T-helper 1 cell (primary cell): ENCODE data around the gene TRABD2B.

ENCODE experiments used
- DNase-seq, 5 donors: peaks; one replicate each; pipeline ENCODE4 v3.0.0-alpha.2; 2012 to 2020

Gene TRABD2B

DNA sequence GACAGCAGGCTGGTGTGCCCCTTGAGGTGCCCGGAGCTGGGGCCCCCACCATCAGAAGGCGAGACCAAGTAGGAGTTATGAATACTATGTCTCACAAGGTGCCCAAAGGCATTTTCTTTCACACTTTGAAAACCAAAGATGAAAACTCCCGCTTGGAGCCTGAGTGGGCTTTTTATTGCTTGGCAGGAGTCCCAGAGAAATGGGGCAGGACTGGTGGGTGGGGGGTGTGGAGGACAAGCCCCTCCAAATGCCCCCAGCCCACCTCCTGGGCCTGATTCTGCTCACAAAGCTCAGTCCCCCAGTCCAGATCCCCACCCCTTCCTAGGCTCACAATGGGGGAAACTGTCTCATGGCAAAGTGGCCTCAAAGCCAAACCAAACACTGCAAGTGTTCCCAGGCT, 227.9 kb downstream of the TRABD2B start:
- DNase-seq, result no peak

- no peak for DNase-seq
Observed at GRCh38 chr1:47767741-47768100, 229.5 kb downstream of the TRABD2B start.

DNA sequence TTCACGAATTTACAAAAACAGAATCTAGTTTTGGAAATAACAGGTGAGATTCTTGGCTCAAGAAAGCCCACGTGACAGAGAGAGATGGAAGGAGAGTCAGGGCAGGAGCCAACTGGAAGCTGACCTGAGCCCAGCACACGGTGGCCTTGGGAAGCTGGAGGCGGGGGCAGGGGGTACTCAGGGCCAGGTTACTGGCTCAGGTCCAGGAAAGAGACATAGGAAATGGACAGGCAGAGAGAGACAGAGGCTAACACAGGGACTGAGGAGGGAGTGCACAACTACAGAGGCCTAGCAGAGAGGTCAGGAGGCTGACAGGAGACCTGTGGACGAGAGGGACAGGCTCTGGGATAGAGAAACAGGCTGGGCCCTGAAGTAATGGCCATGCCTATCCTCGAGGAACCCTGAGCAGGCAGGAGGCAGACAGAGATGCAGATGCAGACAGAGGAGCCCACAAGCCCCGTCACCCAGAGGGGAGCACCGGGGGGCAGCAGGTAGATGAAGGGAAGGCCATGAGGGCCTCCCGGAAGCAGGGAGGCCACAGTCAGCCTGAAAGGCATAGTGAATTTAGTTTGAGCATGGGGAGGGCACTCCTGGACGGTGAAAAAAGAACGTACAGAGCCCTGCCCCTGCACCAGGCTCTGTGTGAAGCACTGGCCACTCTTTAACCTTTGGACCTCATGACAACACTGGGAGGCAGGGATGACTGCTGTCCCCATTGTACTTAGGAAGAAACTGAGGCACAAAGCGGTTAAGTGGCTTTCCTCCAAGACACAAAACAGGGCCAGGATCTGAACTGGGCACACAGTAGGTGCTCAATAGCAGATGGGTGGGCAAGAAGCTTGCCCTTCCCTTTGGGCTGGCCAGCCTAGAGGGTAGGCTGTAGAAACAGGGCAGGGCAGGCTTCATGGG, 230.1 kb downstream of the TRABD2B start:
- no peak for DNase-seq

DNA sequence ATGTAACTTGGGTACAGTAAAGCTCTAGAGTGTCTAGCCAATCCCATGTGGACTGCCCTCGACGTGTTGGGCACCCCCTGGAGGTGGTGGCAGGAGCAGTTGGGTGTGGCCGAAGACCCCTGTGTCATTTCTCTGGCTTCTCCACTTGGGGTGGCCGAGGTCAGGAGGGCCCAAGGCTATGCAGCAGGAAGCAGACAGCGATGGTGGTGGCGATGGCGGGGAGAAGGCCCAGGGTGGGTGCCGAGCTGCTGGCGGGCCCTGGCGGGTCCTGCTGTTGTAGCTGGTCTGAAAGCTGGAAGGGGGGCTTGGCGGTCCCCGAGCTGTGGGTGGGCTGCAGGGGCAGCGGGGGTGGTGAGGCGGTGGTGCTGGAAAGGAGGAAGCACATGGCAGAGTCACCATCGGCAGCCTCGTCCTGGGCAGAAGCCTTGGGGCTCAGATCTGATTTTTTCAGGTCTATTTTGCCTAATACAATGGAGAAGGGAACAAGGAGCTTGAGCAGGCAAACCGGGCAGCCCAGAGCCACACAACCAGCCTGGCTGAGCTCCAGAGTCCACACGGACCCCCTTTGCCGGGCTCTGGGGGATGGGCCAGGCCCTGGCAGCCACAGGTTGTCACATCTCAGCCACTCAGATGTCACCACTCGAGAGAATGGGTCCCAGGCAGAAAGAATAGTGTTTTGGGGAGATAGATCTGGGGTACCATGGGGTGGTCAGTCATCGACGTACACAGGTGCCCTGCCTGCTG, 231.3 kb downstream of the TRABD2B start:
- no peak for DNase-seq

GRCh38 chr1:47765236-47765635, 231.9 kb downstream of the TRABD2B start:
- no peak for DNase-seq

- DNase-seq, result no peak
Observed at GRCh38 chr1:47764461-47765046, 232.6 kb downstream of the TRABD2B start.

- DNase-seq, result no peak
Observed at GRCh38 chr1:47763591-47764171, 233.5 kb downstream of the TRABD2B start.

DNA sequence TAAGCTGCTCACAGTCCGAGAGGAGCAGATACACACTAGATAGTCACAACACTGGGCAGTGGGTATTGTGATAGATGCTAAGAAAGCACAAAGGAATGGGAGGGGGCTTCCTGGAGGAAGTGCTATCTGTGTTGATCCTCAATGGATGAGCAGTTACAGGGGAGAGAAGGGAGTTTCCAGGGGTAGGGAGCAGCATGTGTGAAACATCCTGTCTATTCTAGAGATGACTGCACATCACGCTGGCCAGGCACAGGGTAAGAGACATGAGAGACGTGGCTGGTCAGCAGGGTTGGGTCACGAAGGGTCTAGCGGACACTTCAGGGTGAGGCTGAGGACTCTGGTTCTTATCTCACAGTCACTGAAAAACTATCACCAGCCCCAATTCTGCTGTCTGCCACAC, 235.2 kb downstream of the TRABD2B start:
- no peak for DNase-seq

GRCh38 chr1:47761201-47761930, 235.8 kb downstream of the TRABD2B start:
- DNase-seq, result no peak

- DNase-seq, result no peak
Observed at GRCh38 chr1:47759936-47760629, 237.1 kb downstream of the TRABD2B start.

DNA sequence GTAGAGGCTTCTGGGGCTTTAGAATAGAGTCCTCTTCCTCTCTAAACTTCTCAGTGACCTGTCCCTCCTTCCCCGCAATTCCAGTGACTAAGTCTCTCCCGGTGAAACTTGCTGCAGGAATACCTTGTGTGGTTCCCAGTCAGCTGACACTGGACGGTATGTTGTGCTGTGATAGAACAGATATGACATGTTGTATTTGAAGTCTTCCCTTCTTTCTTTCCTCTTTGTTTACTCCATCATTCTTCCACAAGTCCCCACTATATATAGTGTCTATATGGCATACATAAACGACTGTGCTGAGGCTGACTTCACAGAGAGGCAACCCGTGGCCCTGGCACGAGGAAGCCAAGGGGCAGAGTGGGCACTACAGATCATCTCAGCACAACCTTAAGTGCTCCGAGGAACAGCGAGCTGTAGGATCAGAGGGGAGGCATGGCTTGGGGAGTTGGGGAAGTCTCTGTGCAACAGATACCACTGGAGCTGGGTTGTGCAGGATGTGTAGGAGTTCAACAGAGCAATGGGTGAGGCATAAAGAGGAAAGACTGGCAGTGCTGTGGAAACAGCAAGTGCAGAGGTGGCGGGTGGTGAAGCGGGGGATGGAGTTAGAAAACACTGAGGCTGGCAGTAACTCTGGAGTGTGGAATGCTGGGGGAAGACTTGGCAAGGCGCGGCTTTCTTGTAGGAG, 237.8 kb downstream of the TRABD2B start:
- no peak for DNase-seq

DNA sequence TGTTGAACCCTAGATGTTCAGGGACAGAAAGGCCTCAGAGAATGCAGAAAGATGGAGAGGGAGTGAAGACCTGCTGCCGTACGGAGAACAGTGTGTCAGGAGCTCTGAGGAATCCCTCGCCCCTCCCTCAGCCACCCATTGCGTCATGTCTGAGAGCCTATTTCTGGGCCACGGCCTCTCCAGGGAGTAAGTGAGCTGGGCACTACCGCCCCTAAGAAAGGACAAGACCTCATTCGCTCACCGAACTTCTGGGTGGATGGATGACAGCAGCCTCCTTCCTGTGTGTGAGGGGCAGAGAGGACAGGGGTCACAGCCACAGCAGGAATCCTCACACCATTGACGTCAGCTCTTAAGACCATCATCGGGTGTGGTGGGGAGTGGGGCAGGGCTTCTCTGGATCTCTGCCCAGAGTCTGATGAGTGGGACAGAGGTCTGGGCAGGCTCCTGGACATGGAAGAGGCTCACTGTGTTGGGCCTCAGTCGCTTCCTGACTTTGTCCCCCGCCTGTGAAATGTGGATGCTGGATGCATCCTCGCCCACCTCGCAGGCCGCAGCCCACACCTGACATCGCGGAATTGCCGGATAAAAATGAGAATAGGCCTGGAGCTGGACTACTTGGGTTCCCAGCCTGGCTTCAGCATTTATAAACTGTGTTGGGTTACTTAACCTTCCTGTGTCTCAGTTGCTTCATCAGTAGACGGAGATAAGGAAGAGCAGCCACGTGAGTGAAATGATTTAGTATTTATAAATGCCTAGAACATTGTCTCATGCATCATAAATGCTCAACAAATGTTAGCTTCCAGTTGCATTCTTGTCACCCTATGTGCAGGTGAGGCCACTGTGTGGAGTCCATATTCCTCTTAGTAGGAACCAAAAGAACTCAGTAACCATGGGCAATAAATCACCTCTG, 238.6 kb downstream of the TRABD2B start:
- DNase-seq, result no peak

DNA sequence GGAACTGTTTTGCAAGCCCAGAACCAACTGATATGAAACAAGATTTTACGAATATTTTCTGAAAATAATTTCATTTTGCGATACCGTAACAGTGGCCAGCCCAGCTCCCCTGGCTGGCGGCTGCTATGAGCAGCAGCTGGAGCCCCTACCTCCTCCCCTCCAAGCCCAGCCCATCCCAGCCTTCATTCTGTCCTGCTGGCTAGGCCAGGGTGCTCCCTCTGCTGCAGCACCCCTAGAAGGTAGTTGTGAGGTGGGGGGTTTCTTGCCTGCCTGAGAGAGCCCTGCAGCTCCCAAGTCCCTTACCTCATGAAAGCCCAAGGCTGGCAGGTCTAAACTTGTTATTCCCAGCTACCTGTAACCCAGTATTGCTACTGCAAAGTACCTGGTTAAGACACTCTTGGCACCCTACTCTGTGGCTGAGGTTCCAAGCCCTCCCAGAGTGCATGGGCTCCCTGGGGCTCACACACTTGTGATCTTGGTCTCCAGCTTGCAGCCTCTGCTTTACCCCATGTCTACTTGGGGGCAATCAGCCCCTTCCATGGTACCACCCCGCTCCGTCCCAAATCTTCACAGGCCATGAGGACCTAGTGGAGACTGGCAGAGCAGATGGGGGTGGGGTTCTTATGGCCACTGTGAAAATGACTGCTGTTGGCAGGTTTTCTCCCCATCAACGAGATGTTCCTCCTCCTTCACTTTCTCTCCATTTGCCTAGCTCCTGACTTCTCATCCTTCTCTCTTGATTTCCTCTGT, 239.8 kb downstream of the TRABD2B start:
- no peak for DNase-seq

DNA sequence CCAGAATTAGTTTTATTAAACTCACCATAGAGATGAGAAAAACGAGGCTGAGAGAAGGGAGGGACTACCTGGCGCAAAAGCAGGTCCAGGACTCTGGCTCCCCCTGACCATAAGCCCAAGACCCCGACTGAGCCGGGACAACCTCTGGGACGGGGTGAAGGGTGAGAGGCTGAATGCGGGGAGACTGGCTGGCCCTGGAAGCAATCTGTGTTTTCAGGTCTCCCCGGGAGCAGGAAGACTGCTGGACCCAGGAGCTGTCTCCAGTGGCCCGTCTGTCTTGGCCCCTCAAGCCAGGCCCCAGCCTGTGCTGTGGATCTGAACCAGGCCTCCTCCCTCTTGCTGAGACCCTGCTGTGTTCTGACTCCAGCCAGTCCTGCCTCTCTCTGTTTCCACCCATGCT, 240.8 kb downstream of the TRABD2B start:
- no peak for DNase-seq

DNA sequence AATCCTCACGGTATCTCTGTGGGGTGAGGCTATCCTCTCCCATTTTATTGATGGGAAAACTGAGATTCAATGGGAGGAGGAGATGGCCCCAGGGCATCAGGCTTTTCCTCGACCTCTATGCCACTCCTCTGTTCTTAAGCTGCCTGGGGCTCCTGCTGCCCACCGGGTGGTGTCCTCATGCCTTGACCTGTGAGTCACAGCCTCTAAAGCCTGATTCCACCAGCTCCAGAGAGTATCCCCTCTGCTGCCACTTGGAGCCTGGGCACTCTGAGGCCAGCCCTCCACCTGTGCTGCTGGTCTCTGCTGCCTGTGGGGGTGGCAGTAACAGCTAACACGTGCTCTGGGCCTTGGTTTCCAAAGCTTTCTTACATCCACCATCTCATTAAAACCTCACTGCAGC, 241.2 kb downstream of the TRABD2B start:
- no peak for DNase-seq

GRCh38 chr1:47755101-47755990, 241.8 kb downstream of the TRABD2B start:
- DNase-seq, result peak in 3 of 5 donors; percentile 13 to 40 (median 24)

DNA sequence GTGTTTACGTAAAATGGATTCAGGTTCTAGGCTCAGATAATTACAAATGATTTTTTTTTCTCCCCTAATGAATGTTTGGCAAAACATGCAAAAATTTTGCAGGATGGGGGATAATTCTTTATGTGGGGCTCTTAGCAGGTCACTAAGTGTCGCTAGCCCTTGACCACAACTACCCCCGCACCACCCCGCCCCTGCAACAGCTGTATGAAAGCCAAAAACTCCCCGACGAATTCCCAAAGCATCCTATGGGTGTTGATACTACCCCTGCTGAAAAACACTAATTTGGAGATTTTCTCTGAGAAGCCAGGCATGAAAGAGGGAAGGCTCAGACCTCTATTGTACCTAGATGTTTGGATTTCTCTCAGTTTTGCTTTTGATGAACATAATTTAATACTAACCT, 243.0 kb downstream of the TRABD2B start:
- DNase-seq, result no peak

DNA sequence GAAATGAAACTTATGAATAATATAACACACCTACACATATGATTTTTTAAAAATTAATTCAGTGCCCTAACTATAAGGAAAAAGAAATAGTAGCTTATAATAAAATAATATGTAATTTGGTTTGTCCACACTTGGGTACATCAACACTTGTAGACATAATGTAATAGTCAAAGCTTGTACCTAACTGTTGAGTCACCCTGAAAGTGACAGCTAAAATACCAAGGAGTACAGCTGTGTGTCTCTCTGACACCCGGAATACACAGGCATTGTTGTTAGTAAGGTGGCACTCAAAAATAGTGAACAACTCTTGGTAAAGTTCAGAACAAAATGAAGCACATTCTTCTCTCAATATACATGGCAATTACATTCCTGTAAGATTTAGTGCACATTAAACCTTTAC, 243.4 kb downstream of the TRABD2B start:
- no peak for DNase-seq
